GM12891 (cell line): ENCODE measurements around the gene DNAH11.

Experiments used
- POLR2A ChIP-seq: IDR thresholded peaks from 2 replicates; pipeline ENCODE4 v1.6.1; 2011; ENCODE audit warnings: low read depth, low read length, control low read depth
- POLR2AphosphoS5 ChIP-seq: IDR thresholded peaks from 2 replicates; pipeline ENCODE4 v1.6.1; 2011; ENCODE audit warnings: low read depth, low read length, control low read depth

DNA sequence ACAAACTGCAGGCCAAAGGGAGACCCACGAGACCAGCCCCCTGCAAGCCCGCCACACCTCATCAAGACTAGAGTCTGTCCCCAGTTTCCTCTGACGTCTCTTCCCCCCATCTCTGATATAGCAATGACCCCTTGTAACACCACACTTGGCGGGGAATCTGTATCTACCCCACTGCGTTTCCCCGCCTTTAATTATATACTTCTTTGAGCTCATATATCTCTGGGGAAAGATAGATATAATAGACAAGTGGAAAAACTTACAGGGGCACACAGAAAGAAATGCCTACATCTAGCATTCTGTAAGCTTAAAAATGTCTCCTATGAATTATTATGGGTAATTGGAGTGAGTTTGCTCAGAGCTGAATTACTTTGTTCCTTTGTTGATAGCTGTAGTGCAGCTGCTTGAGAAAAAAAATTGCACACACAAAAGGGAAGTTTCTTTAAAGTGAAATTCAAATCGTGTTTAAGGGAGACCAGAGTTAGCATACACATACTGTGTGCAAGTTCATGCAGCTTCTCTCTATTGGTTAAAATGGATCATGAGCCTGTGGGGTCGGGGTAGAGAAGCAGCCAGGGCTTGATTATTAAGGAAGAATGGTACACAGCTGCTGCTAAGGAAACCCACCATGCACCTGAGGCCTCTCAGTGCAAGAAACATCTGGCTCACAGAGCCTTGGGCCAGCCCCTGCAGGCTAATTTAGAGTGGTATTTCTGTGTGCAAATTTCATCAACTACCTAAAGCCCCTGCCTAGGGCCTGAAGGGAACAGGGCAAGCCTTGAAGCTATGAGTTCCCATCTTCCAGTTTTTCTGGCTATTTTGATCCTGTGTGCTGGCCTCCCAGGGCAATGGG is 370.3 kb downstream of the DNAH11 start:
- no peak for TF ChIP-seq POLR2A
- TF ChIP-seq POLR2AphosphoS5, result no peak
